HPDE6-E6E7 (cell line): ENCODE data around the gene ARMC3.
"Not testable (repeated sequence)": the region's sequence is repeated elsewhere in the genome, so short reads cannot be mapped to it uniquely, and the experiment has no call there.

Source experiments
- DNase-seq: peaks from one replicate; pipeline ENCODE4 v3.0.0; 2011; ENCODE audit warnings: missing footprints; ENCODE audit errors: extremely low spot score

Gene ARMC3

GRCh38 chr10:23048191-23048590 is 120.3 kb downstream of the ARMC3 start:
- DNase-seq: no peak

DNA sequence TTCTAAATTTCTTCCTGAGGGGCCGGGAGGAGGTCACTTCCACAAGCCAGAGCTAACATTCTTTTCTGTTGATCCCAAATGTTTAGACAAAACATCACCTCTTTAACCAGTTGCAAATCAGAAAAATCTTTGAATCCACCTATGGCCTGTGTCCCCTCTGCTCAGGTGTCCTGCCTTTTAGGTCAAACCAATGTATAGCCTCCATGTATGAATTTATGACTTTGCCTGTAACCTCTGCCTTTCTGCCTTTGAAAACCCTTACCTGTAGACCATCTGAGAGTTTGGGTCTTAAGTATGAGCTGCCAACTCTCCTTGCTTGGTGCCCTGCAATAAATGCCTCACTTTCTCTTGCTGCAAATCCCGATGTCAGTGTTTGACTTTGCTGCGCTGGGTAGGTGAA is 123.4 kb downstream of the ARMC3 start:
- no peak for DNase-seq

DNA sequence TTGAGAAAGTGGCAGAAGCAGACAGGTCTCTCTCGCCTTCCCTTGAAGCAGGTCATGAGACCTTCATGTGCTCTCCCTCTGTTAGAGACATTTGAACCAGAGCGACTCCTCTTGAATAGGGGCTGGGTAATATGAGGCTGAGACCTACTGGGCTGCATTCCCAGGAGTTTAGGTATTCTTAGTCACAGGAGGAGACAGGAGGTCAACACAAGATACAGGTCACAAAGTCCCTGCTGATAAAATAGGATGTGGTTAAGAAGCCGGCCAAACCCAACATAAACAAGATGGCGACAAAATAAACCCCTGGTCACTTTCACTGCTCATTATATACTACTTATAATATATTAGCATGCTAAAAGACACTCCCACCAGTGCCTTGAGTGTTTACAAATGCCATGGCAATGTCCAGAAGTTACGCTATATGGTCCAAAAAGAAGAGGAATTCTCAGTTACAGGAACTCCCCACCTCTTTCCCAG is 124.0 kb downstream of the ARMC3 start:
- no peak for DNase-seq

DNA sequence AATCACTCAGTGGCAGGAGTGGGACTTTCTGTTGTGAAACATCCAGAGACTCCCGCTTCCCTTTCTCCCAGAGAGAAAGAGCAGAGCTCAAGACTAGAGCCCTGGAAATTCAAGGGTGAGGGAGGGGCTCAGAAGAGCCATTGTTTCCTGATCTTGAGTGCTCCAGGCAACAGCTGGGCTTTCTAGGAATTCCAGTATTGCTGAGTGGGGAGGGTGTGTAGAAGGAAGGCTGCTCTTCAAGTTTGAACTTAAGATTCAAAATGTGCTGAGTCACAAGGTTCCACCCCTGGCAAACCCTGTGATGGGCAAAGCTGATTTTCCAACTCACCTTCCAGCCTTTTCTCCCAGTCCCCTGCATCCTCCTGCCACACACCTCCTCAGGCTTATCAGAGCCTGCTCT is 125.2 kb downstream of the ARMC3 start:
- no peak for DNase-seq

DNA sequence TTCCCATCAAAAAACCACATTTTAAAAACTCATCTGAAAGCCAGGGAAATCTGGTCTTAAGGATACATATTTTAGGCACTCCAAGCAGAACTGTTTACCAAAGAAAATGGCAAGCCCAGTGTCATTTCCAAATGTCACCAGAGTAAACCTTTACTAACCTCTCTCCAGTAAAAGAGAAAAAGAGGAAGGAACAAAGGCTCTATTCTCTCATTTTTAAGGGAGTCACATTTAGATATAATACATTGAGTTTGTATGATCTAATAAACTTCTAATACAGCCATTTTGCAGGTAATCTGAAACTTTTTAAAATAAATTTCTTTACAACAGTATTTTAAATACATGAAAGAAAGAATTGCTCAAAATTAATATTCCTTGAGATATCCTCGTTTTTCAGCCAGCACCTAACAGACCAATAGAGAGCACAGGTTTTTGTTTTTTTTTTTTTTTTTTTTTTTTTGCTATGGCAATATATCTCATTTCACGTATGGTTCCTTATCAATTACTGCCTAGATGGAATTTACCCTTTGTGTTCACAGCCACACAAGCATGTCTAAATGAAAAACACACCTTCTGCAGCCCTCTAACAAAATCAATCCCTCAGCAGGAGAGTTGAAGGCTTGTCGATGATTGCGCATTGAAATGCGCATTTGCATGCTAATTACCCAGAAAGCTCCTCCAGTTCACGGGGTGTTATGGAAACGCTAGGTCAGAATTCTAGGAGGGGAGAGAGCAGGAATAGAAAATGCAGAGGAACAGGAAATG is 127.8 kb downstream of the ARMC3 start:
- no peak for DNase-seq

GRCh38 chr10:23056186-23056579 is 128.3 kb downstream of the ARMC3 start:
- DNase-seq: no peak

GRCh38 chr10:23058366-23058765 is 130.5 kb downstream of the ARMC3 start:
- DNase-seq: no peak

GRCh38 chr10:23060918-23061317 is 133.1 kb downstream of the ARMC3 start:
- DNase-seq: no peak

DNA sequence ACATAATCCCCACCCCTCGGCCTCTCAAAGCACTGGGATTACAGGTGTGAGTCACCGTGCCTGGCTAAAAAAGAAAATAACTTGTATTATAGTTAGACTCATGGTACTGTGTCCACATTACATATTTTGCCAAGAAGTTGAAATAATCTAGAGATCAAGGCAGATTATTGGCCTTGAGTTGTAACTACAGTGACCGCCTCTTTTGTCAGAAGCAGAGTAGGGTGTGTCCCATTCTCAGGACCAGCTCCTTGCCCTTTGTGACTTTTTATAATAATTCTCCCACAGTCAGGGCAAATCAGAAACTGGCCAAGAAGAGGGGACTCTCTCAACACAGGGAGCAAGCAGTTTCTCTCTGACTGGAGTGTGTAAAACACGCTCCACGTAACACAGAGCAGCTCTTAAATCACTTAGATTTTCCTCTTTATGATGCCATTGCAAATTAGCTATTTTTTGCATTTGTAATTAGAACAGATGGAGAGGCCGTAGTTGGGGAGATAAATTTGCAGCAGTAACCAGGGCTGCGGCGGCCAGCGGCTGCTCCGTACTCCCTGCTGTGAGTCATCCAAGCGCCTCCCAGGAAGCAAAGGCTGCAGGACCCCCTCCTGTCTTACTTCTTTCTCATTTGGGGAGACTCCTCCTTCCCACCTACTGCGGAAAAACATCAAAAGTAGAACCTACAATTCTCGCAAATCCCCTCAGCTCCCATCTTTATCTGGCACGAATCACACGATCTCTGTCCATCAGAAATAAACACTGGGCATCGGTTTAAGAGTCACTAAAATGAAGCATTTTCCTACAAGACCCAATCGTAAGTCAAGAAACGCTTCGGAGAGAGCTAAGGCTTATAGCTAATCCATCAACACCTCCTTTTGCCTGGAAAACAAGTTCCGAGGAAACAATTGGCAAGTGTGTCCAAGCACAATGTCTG is 135.5 kb downstream of the ARMC3 start:
- no peak for DNase-seq

- DNase-seq: no peak
These were observed 136.3 kb downstream of the ARMC3 start for GRCh38 chr10:23063973-23064812.

DNA sequence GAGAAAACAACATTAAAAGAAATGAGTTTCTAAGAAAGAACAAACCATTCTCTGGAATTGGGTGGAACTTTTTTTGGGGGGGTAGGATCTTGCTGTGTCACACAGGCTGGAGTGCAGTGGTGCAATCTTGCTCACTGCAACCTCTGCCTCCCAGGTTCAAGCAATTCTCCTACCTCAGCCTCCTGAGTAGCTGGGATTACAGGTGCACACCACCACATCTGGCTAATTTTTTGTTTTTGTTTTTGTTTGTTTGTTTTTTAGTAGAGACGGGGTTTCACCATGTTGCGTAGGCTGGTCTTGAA is 136.9 kb downstream of the ARMC3 start:
- DNase-seq: not testable (repeated sequence)

GRCh38 chr10:23065181-23065948 is 137.5 kb downstream of the ARMC3 start:
- DNase-seq: no peak

DNA sequence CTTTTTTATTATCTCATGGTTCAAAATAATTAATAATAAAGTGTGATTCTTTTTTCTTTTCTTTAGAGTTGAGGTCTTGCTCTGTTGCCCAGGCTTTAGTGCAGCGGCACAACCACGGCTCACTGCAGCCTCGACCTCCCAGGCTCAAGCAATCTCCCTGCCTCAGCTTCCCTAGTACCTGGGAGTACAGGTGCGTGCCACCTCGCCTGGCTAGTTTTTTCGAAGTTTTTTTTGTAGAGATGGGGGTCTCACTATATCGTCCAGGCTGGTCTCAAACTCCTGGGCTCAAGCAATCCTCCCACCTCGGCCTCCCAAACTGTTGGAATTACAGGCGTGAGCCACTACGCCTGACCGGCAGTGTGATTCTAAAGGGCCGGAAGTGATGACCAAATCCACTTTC is 139.5 kb downstream of the ARMC3 start:
- no peak for DNase-seq

DNA sequence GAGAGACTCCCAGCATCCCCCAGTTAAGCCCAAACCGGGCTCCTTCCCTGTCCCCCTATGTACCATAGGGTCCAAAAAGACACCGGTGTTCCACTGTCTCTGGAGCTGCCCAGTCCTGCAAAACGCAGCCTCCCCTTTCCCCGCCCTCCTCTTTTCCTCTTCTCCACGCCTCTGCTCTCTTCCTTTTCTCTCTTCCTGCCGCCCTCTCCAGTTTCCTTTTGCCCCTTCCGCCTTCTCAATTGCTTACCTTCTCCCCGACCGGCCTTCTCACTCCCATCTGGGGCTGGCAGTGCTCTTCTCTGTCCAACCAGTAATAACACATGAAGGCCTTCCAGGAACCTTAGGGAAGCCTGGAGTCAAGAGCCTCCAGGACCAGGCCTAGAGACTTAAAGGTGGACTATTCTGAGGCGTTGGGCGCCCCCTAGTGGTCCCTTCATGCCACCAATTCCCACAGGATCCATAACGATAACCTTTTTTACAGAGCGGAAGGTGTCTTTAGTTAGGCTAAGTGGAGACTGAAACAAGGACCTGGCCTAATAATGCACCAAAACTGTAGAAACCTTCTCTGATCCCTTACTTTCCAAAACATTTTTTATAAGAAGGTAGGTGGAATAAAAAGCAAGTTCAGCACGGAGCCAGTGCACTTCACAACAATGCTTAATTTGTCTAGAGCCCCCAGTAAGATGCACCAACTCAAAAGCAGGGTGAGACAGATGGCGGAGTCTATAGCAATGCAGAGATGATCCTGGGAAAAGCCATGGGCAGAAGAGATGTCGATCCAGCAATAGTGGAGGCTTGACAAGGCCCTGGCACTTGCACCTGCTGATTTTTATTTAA is 140.3 kb downstream of the ARMC3 start:
- DNase-seq: no peak

DNA sequence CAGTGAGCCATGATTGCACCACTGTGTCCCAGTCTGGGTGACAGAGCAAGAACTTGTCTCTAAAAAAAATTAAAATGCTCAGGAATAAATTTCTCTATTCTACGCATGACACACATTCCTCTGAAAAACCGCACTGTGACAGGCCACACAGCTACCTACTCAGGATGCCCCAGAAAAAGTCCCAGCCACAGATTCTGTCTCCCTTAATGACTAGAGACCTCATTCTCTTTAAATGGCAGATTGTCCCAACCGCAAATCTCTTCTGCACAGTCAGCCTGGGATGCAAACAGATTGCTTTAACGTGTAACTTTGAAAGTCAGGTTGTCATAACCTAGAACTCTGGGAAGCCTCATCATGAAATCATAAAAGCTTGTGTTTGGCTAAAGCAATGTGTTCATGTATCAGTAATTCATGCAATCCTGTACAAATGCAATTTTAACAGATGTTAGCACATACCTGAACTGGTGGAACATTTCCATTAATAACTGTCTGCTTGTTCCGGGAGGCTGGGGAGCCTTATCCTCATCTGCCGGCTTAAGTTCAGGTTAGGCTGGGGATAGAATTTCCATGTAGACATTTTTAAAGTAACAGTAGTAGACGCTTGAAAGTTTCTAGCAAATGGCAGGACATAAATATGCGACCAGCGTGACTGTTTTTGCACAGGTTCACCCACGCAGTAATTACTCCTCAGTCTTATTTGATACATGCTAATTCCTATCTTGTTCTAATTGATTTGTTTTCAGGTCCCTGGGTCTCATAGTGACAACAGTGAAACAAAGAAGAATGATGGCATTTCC is 141.4 kb downstream of the ARMC3 start:
- DNase-seq: no peak

GRCh38 chr10:23070092-23070912 is 142.4 kb downstream of the ARMC3 start:
- not testable (repeated sequence) for DNase-seq

DNA sequence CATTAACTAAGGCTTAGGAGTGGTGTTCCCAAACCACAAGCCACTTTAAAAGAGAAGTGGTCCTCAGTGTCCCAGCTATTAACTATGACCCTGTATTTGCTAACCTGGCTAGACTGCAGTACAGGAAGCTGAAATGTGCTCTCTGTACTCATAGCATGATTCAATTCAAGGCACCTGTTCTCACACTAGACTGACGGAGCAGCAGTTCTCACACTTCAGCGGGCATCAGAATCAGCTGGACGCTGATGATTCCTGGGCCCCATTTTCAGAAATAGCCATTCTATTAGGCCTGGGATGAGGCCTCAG is 143.0 kb downstream of the ARMC3 start:
- no peak for DNase-seq

DNA sequence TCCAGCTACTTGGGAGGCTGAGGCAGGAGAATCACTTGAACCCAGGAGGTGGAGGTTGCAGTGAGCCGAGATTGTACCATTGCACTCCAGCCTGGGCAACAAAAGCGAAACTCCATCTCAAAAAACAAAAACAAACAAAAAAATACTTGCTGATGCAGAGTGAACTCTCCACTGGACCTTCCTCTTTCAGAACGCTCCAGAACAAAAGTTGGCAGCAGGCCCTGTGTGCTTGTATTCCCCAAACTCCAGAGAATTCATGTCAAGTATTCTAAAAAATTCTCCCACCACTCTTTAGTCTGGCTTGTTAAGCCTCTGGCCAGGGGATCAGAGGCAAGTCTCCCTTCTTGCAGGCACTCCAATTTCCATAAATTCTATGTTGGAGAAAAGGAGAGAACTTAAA is 144.7 kb downstream of the ARMC3 start:
- DNase-seq: not testable (repeated sequence)

DNA sequence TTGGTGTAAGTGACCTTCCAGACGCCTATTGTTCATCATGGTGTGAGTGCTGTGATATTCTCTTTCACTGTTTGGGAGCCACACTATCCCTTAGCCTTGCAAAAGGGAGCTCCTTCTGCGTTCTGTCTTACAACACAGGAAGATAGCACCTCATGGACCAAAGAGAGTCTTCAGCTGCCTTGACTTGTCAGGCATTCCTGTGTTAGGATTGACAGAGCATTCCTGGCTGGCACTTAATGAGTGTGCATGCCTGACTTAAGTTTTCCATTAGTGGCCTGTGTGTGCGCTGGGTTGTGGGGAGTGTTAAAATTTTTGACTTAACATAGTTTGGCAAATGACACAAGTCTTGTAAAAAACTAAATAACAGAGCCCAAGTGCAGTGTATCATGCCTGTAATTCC is 145.7 kb downstream of the ARMC3 start:
- DNase-seq: no peak
